ENCODE measurements around the gene ABCA5.
A peak's percentile ranks its signal among the peaks of the same experiment; 100 is the strongest.

The ABCA5 gene

GRCh38 chr17:69271023-69271422 is 55.9 kb downstream of the ABCA5 start:
- DNase-seq (ENCODE audit: low read depth): no peak
- TF ChIP-seq CTCF (IDR thresholded peaks at IDR 0.05; ENCODE audit: control insufficient read depth, insufficient read depth, low read depth, low read length, missing control alignments): no peak
- H3K4me3 ChIP-seq (ENCODE audit: control insufficient read depth, low read depth, low read length): no peak overlapping the region

- no peak overlapping the region for H3K4me3 ChIP-seq (ENCODE audit: control insufficient read depth, low read depth, low read length)
- DNase-seq (ENCODE audit: low read depth): peak; percentile 25
- TF ChIP-seq CTCF (IDR thresholded peaks at IDR 0.05; ENCODE audit: control insufficient read depth, insufficient read depth, low read depth, low read length, missing control alignments): no peak
These were observed 57.6 kb downstream of the ABCA5 start for GRCh38 chr17:69269131-69269998.

- no peak overlapping the region for H3K4me3 ChIP-seq (ENCODE audit: control insufficient read depth, low read depth, low read length)
- no peak for DNase-seq (ENCODE audit: low read depth)
- no peak for TF ChIP-seq CTCF (IDR thresholded peaks at IDR 0.05; ENCODE audit: control insufficient read depth, insufficient read depth, low read depth, low read length, missing control alignments)
These were observed 58.4 kb downstream of the ABCA5 start for GRCh38 chr17:69268543-69269014.

- no peak for DNase-seq (ENCODE audit: low read depth)
- no peak overlapping the region for H3K4me3 ChIP-seq (ENCODE audit: control insufficient read depth, low read depth, low read length)
- TF ChIP-seq CTCF (IDR thresholded peaks at IDR 0.05; ENCODE audit: control insufficient read depth, insufficient read depth, low read depth, low read length, missing control alignments): no peak
These were observed 59.7 kb downstream of the ABCA5 start for GRCh38 chr17:69267219-69267618.

- no peak for TF ChIP-seq CTCF (IDR thresholded peaks at IDR 0.05; ENCODE audit: control insufficient read depth, insufficient read depth, low read depth, low read length, missing control alignments)
These were observed 61.1 kb downstream of the ABCA5 start for GRCh38 chr17:69265873-69266272.

GRCh38 chr17:69254187-69254586 is 72.7 kb downstream of the ABCA5 start:
- no peak overlapping the region for H3K4me3 ChIP-seq (ENCODE audit: control insufficient read depth, low read depth, low read length)
- no peak for DNase-seq (ENCODE audit: low read depth)
- TF ChIP-seq CTCF (IDR thresholded peaks at IDR 0.05; ENCODE audit: control insufficient read depth, insufficient read depth, low read depth, low read length, missing control alignments): no peak

More at GRCh38 chr17:69265873-69266272, 61.1 kb downstream of the ABCA5 start:
- DNase-seq (ENCODE audit: low read depth): no peak
- no peak overlapping the region for H3K4me3 ChIP-seq (ENCODE audit: control insufficient read depth, low read depth, low read length)
